IMR-90 (cell line): ENCODE data around the gene BTG4. TPM values are rescaled to one million over a fixed set of nuclear protein-coding genes. Genes with fewer than 3 reads are reported as not detected.

Experiments
- ATAC-seq: fragments of 200-7000 bp; cut with Tn5 transposase; 2 replicates; pipeline ENCODE4 v1.9.1; 2020; ENCODE audit warnings: low read depth, mild to moderate bottlenecking, moderate library complexity
- BruUV-seq: library from RNA; stranded (reverse); fragments of 400-500 nt; replicated peaks from 2 replicates; lab custom pipeline; 2021; lab: Mats Ljungman, UMichigan
- CTCF ChIA-PET: fragments of 300-600 bp; formaldehyde crosslinking; extraction: SDS; loops from one replicate; lab custom pipeline; 2021; ENCODE audit warnings: antibody characterized with exemption; lab: Yijun Ruan, JAX
- POLR2A ChIA-PET: fragments of 300-600 bp; sonication (Branson Sonifier 250); formaldehyde crosslinking; loops from one replicate; lab custom pipeline; 2022; ENCODE audit warnings: antibody characterized with exemption; ENCODE audit not compliant: unreplicated experiment; lab: Charles Lee
- DNase-seq: peaks from one replicate; pipeline ENCODE4 v3.0.0; 2013
- H2AFZ ChIP-seq: replicated peaks from 2 replicates; pipeline ENCODE3; 2013; ENCODE audit warnings: low read length, mild to moderate bottlenecking; ENCODE audit not compliant: poor library complexity
- H2AK5ac ChIP-seq: 2 replicates; pipeline ENCODE4 v1.6.1; 2013; ENCODE audit warnings: low read depth, low read length, inconsistent platforms
- H2AK9ac ChIP-seq: replicated peaks from 2 replicates; pipeline ENCODE3; 2013; ENCODE audit warnings: mild to moderate bottlenecking, low read depth, low read length, moderate library complexity; ENCODE audit not compliant: poor library complexity
- H2BK120ac ChIP-seq: 2 replicates; pipeline ENCODE4 v1.6.1; 2013; ENCODE audit warnings: low read depth, low read length, inconsistent platforms
- H2BK15ac ChIP-seq: 3 replicates; pipeline ENCODE4 v1.6.1; 2013; ENCODE audit warnings: low read depth, low read length, inconsistent platforms
- H2BK20ac ChIP-seq: 2 replicates; pipeline ENCODE4 v1.6.1; 2013; ENCODE audit warnings: low read depth, mild to moderate bottlenecking, inconsistent platforms, low read length, moderate library complexity
- H2BK5ac ChIP-seq: 2 replicates; pipeline ENCODE4 v1.6.1; 2013; ENCODE audit warnings: mild to moderate bottlenecking, low read depth, low read length, inconsistent platforms; ENCODE audit not compliant: poor library complexity, severe bottlenecking
- H3K14ac ChIP-seq: replicated peaks from 2 replicates; pipeline ENCODE4 v1.6.1; 2013; ENCODE audit warnings: low read depth, low read length, inconsistent platforms
- H3K18ac ChIP-seq: 2 replicates; pipeline ENCODE4 v1.6.1; 2013; ENCODE audit warnings: low read depth, low read length, control low read depth
- H3K23ac ChIP-seq: 2 replicates; pipeline ENCODE4 v1.6.1; 2013; ENCODE audit warnings: low read depth, low read length, inconsistent platforms
- H3K27ac ChIP-seq: 2 replicates; pipeline ENCODE4 v1.5.1; 2013; ENCODE audit warnings: mild to moderate bottlenecking, control low read depth, low read length; ENCODE audit not compliant: insufficient read depth
- H3K27me3 ChIP-seq: 2 replicates; pipeline ENCODE4 v1.6.1; 2013; ENCODE audit warnings: low read length; ENCODE audit not compliant: control insufficient read depth, insufficient read depth
- H3K36me3 ChIP-seq: 2 replicates; pipeline ENCODE4 v1.6.1; 2013; ENCODE audit warnings: low read length, mixed read lengths; ENCODE audit not compliant: control insufficient read depth, insufficient read depth
- H3K4ac ChIP-seq: 2 replicates; pipeline ENCODE4 v1.6.1; 2013; ENCODE audit warnings: low read depth, low read length, inconsistent platforms
- H3K4me1 ChIP-seq: 2 replicates; pipeline ENCODE4 v1.6.1; 2013; ENCODE audit warnings: low read length, mixed read lengths; ENCODE audit not compliant: control insufficient read depth, insufficient read depth
- H3K4me2 ChIP-seq: 2 replicates; pipeline ENCODE4 v1.6.1; 2013; ENCODE audit warnings: low read depth, mild to moderate bottlenecking, control low read depth, low read length, moderate library complexity
- H3K4me3 ChIP-seq: 2 replicates; pipeline ENCODE4 v1.5.1; 2013; ENCODE audit warnings: low read depth, mild to moderate bottlenecking, control low read depth, low read length, moderate library complexity; ENCODE audit not compliant: insufficient read depth
- H3K56ac ChIP-seq: 2 replicates; pipeline ENCODE4 v1.6.1; 2013; ENCODE audit warnings: low read length, inconsistent platforms; ENCODE audit not compliant: insufficient read depth; ENCODE audit errors: extremely low read depth
- H3K79me1 ChIP-seq, 2 experiments: 2 replicates each; pipeline ENCODE4 v1.6.1; 2013; ENCODE audit warnings: low read length in 2 of 2, inconsistent platforms in 1 of 2, low read depth in 1 of 2
- H3K9ac ChIP-seq: 2 replicates; pipeline ENCODE4 v1.6.1; 2013; ENCODE audit warnings: low read depth, low read length, control low read depth
- H3K9me1 ChIP-seq: 2 replicates; pipeline ENCODE4 v1.6.1; 2013; ENCODE audit warnings: low read length, inconsistent platforms; ENCODE audit not compliant: insufficient read depth
- H3K9me3 ChIP-seq: 2 replicates; pipeline ENCODE4 v1.6.1; 2013; ENCODE audit warnings: low read length; ENCODE audit not compliant: control insufficient read depth, insufficient read depth
- H4K20me1 ChIP-seq: 2 replicates; pipeline ENCODE4 v1.6.1; 2013; ENCODE audit warnings: low read length, inconsistent platforms; ENCODE audit not compliant: insufficient read depth
- H4K5ac ChIP-seq: 2 replicates; pipeline ENCODE4 v1.6.1; 2013; ENCODE audit warnings: mild to moderate bottlenecking, low read depth, low read length, control low read depth
- H4K8ac ChIP-seq, 2 experiments: 2 replicates each; pipeline ENCODE4 v1.6.1; 2013; ENCODE audit warnings: low read depth in 2 of 2, low read length in 2 of 2, control low read depth in 1 of 2, inconsistent platforms in 1 of 2
- H4K91ac ChIP-seq: 2 replicates; pipeline ENCODE4 v1.6.1; 2013; ENCODE audit warnings: low read depth, low read length, inconsistent platforms; ENCODE audit not compliant: insufficient read depth
- MAFK ChIP-seq: IDR thresholded peaks from 2 replicates; pipeline ENCODE4 v1.6.1; 2012; ENCODE audit warnings: low read depth, low read length, improper control_type of control experiment
- MXI1 ChIP-seq: IDR thresholded peaks from 2 replicates; pipeline ENCODE4 v1.6.1; 2012; ENCODE audit warnings: low read depth, mild to moderate bottlenecking, low read length, moderate library complexity, borderline replicate concordance
- RCOR1 ChIP-seq: IDR thresholded peaks from 2 replicates; pipeline ENCODE4 v1.6.1; 2012; ENCODE audit warnings: mild to moderate bottlenecking, low read length, improper control_type of control experiment; ENCODE audit not compliant: insufficient replicate concordance
- WGBS, 2 experiments: methylation state at CpG; one replicate each; pipeline versions ENCODE4 v1.1.5 to v1.1.7; 2013; ENCODE audit warnings: missing lambda C conversion rate in 2 of 2; ENCODE audit not compliant: insufficient read length in 1 of 2; ENCODE audit errors: extremely low coverage in 2 of 2; 5-methylcytosine and 5-hydroxymethylcytosine counted together
- dilution Hi-C: fragments of 300-500 bp; cut with HindIII; formaldehyde crosslinking; loops from one replicate; pipeline ENCODE4 v1.14.3; 2018; ENCODE audit warnings: low sequenced_read_pairs; ENCODE audit not compliant: unreplicated experiment
- in situ Hi-C: fragments of 300-500 bp; cut with MboI; formaldehyde crosslinking; loops from 3 replicates; pipeline ENCODE4 v1.14.3; 2019; ENCODE audit warnings: low sequenced_read_pairs, inconsistent platforms, mixed read lengths
- intact Hi-C: fragments of 100-400 bp; cut with micrococcal nuclease; formaldehyde crosslinking; loops from 2 replicates; pipeline ENCODE4 v1.10.0; 2022
- polyA plus RNA-seq, 3 experiments: library from polyadenylated mRNA; depleted of rRNA; stranded (reverse); fragments of >200 nt; gene quantifications; 2 replicates each; pipeline ENCODE4 v1.2.3, GENCODE V29; 2012; ENCODE audit warnings: low replicate concordance in 1 of 3
- total RNA-seq: library from RNA; depleted of rRNA; stranded (reverse); fragments of >200 nt; gene quantifications from 2 replicates; pipeline ENCODE4 v1.2.3, GENCODE V29; 2012

BTG4 gene
- total and polyA plus RNA-seq, 2 of the 4 experiments (the other 2 are of a cell fraction), result not detected

DNA sequence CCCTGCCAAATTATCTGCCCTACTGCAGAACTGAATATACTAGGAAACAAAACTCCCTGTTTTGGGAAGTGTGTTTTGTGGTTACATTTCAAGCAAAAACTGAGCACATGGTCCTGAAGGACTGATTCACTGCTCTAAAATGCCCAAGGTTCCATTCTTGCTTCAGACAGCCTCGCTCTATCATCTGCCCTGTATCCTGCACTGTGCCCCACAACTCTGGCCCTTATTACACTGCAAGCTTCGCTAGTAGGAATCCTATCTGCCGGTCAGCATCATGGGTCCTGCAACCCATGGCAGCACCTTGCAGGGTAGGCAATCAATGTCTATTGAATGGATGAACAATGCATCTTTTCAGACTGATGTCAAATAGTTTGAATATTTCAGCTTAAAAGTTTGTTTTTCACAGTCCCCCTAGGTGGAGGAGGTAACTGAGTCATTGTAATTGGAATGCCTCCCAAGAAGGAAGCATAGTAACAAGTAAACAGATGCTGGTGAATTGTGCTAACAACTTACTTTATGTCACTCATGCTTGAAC lies 49.7 kb upstream of the BTG4 start (continued):
- TF ChIP-seq MXI1, result peak; percentile 74; the same call in 1 of the 2 replicates

DNA sequence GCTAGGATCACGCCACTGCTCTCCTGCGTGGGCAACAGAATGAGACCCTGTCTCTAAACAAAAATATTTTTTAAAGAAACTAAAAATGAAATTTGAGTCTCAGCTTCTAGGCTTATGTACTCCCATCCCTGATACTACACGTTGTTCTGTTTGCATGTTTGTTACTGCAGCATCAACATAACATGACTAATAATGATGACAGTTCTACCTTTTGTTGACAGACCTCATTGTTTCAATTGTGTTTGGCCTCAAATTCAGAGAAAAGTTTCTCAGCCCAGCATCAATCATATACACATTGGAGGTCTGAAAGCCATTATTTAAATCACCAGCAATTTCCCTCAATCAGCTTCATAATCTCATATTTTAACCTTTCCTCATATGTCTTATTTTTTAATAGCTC lies 49.1 kb upstream of the BTG4 start:
- no peaks in the 10 kb centered on the region for H3K27me3 ChIP-seq
- peaks cover 39% of the 10 kb centered on the region for H3K4me1 ChIP-seq
- peak overlapping the region; percentile 79 for H4K91ac ChIP-seq
- peak overlapping the region; percentile 79 for H3K4ac ChIP-seq
- 80% methylated on average over 1 of the region's 3 CpGs; no CpG with 5 or more reads in 1 of the 2 experiments for WGBS, 2 experiments
- H3K9me3 ChIP-seq, result no peaks in the 10 kb centered on the region
- H3K36me3 ChIP-seq, result peaks cover 29% of the 10 kb centered on the region
- no peak for TF ChIP-seq RCOR1
- peak; percentile 15; the same call in 1 of the 2 replicates for TF ChIP-seq MAFK
- H4K8ac ChIP-seq, result peak overlapping the region; percentile 38 to 43
- peak overlapping the region; percentile 16 for H3K56ac ChIP-seq
- no TSS peak for BruUV-seq
- peak overlapping the region; percentile 95 for H2BK15ac ChIP-seq
- H2BK5ac ChIP-seq, result peak overlapping the region; percentile 98
- intact Hi-C loops, result no loop called here
- peak overlapping the region; percentile 15; the same call in 1 of the 2 replicates for H3K9ac ChIP-seq
- peaks cover 15% of the 10 kb centered on the region for H3K9me1 ChIP-seq
- peak overlapping the region; percentile 75 for H3K27ac ChIP-seq
- no peak for DNase-seq
- peaks cover 6 to 26% of the 10 kb centered on the region in 2 experiments for H3K79me1 ChIP-seq
- peak overlapping the region; percentile 95 for H2BK20ac ChIP-seq
- no peak overlapping the region for H3K4me3 ChIP-seq
- peak overlapping the region; percentile 93; the same call in 1 of the 2 replicates for H2AK5ac ChIP-seq
- H4K5ac ChIP-seq, result peak overlapping the region; percentile 65; the same call in 1 of the 2 replicates
- no peak overlapping the region for H2AK9ac ChIP-seq
- peak overlapping the region; percentile 16; the same call in 1 of the 2 replicates for H3K4me2 ChIP-seq
- peaks cover 3% of the 10 kb centered on the region; the same call in 1 of the 2 replicates for H4K20me1 ChIP-seq
- dilution Hi-C loops, result no loop called here
- H2AFZ ChIP-seq, result no peak overlapping the region
- peak overlapping the region; percentile 19; the same call in 1 of the 2 replicates for H3K23ac ChIP-seq
- H3K18ac ChIP-seq, result peak overlapping the region; percentile 91; the same call in 1 of the 2 replicates
- no peak for ATAC-seq
- ChIA-PET POLR2A (no interaction called here), CTCF (interaction anchor here (1.0 to 1.4 kb wide), 2 partner anchors 107 to 280 kb away, joined by 3 read pairs; no protein-coding TSS in a partner anchor)
- peak overlapping the region; percentile 94 for H2BK120ac ChIP-seq
- peak overlapping the region; percentile 65 for H3K14ac ChIP-seq
- in situ Hi-C loops, result no loop called here
